ENCODE results near the gene VOPP1.

DNA sequence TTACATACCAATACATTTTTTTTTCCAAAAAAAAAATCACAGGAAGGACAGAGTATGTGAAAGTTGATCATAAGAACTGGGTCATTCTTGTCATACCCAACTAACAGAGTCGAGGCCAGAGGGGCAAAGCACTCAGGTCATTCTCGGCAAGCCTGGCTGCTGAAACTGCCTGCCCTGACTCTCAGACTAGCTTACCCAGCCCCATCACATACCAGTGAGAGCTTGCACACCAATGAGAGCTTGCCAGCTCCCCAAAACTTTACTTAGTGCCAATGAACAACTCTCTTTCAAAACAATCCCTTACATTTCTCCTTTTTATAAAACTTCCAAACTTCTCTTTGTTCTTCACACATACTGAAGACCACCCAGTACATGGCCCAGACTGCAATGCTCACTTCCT, 48.9 kb downstream of the VOPP1 start:
- TF ChIP-seq, protein P1, sequence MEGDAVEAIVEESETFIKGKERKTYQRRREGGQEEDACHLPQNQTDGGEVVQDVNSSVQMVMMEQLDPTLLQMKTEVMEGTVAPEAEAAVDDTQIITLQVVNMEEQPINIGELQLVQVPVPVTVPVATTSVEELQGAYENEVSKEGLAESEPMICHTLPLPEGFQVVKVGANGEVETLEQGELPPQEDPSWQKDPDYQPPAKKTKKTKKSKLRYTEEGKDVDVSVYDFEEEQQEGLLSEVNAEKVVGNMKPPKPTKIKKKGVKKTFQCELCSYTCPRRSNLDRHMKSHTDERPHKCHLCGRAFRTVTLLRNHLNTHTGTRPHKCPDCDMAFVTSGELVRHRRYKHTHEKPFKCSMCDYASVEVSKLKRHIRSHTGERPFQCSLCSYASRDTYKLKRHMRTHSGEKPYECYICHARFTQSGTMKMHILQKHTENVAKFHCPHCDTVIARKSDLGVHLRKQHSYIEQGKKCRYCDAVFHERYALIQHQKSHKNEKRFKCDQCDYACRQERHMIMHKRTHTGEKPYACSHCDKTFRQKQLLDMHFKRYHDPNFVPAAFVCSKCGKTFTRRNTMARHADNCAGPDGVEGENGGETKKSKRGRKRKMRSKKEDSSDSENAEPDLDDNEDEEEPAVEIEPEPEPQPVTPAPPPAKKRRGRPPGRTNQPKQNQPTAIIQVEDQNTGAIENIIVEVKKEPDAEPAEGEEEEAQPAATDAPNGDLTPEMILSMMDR (IDR thresholded peaks at IDR 0.05), result no peak
- TF ChIP-seq POLR2A (IDR thresholded peaks at IDR 0.05), result no peak
